IMR-90 (cell line): Measurements from ENCODE around the gene GALR1. TPM values are rescaled to one million over a fixed set of nuclear protein-coding genes. Genes with fewer than 3 reads are reported as not detected.

Experiments
- ATAC-seq: fragments of 200-7000 bp; cut with Tn5 transposase; 2 replicates; pipeline ENCODE4 v1.9.1; 2020; ENCODE audit warnings: low read depth, mild to moderate bottlenecking, moderate library complexity
- BruUV-seq: library from RNA; stranded (reverse); fragments of 400-500 nt; replicated peaks from 2 replicates; lab custom pipeline; 2021; lab: Mats Ljungman, UMichigan
- CTCF ChIA-PET: fragments of 300-600 bp; formaldehyde crosslinking; extraction: SDS; loops from one replicate; lab custom pipeline; 2021; ENCODE audit warnings: antibody characterized with exemption; lab: Yijun Ruan, JAX
- POLR2A ChIA-PET: fragments of 300-600 bp; sonication (Branson Sonifier 250); formaldehyde crosslinking; loops from one replicate; lab custom pipeline; 2022; ENCODE audit warnings: antibody characterized with exemption; ENCODE audit not compliant: unreplicated experiment; lab: Charles Lee
- DNase-seq: peaks from one replicate; pipeline ENCODE4 v3.0.0; 2013
- H2AFZ ChIP-seq: replicated peaks from 2 replicates; pipeline ENCODE3; 2013; ENCODE audit warnings: low read length, mild to moderate bottlenecking; ENCODE audit not compliant: poor library complexity
- H2AK5ac ChIP-seq: 2 replicates; pipeline ENCODE4 v1.6.1; 2013; ENCODE audit warnings: low read depth, low read length, inconsistent platforms
- H2AK9ac ChIP-seq: replicated peaks from 2 replicates; pipeline ENCODE3; 2013; ENCODE audit warnings: mild to moderate bottlenecking, low read depth, low read length, moderate library complexity; ENCODE audit not compliant: poor library complexity
- H2BK120ac ChIP-seq: 2 replicates; pipeline ENCODE4 v1.6.1; 2013; ENCODE audit warnings: low read depth, low read length, inconsistent platforms
- H2BK15ac ChIP-seq: 3 replicates; pipeline ENCODE4 v1.6.1; 2013; ENCODE audit warnings: low read depth, low read length, inconsistent platforms
- H2BK20ac ChIP-seq: 2 replicates; pipeline ENCODE4 v1.6.1; 2013; ENCODE audit warnings: low read depth, mild to moderate bottlenecking, inconsistent platforms, low read length, moderate library complexity
- H2BK5ac ChIP-seq: 2 replicates; pipeline ENCODE4 v1.6.1; 2013; ENCODE audit warnings: mild to moderate bottlenecking, low read depth, low read length, inconsistent platforms; ENCODE audit not compliant: poor library complexity, severe bottlenecking
- H3K14ac ChIP-seq: replicated peaks from 2 replicates; pipeline ENCODE4 v1.6.1; 2013; ENCODE audit warnings: low read depth, low read length, inconsistent platforms
- H3K18ac ChIP-seq: 2 replicates; pipeline ENCODE4 v1.6.1; 2013; ENCODE audit warnings: low read depth, low read length, control low read depth
- H3K23ac ChIP-seq: 2 replicates; pipeline ENCODE4 v1.6.1; 2013; ENCODE audit warnings: low read depth, low read length, inconsistent platforms
- H3K27ac ChIP-seq: 2 replicates; pipeline ENCODE4 v1.5.1; 2013; ENCODE audit warnings: mild to moderate bottlenecking, control low read depth, low read length; ENCODE audit not compliant: insufficient read depth
- H3K27me3 ChIP-seq: 2 replicates; pipeline ENCODE4 v1.6.1; 2013; ENCODE audit warnings: low read length; ENCODE audit not compliant: control insufficient read depth, insufficient read depth
- H3K36me3 ChIP-seq: 2 replicates; pipeline ENCODE4 v1.6.1; 2013; ENCODE audit warnings: low read length, mixed read lengths; ENCODE audit not compliant: control insufficient read depth, insufficient read depth
- H3K4ac ChIP-seq: 2 replicates; pipeline ENCODE4 v1.6.1; 2013; ENCODE audit warnings: low read depth, low read length, inconsistent platforms
- H3K4me1 ChIP-seq: 2 replicates; pipeline ENCODE4 v1.6.1; 2013; ENCODE audit warnings: low read length, mixed read lengths; ENCODE audit not compliant: control insufficient read depth, insufficient read depth
- H3K4me2 ChIP-seq: 2 replicates; pipeline ENCODE4 v1.6.1; 2013; ENCODE audit warnings: low read depth, mild to moderate bottlenecking, control low read depth, low read length, moderate library complexity
- H3K4me3 ChIP-seq: 2 replicates; pipeline ENCODE4 v1.5.1; 2013; ENCODE audit warnings: low read depth, mild to moderate bottlenecking, control low read depth, low read length, moderate library complexity; ENCODE audit not compliant: insufficient read depth
- H3K56ac ChIP-seq: 2 replicates; pipeline ENCODE4 v1.6.1; 2013; ENCODE audit warnings: low read length, inconsistent platforms; ENCODE audit not compliant: insufficient read depth; ENCODE audit errors: extremely low read depth
- H3K79me1 ChIP-seq, 2 experiments: 2 replicates each; pipeline ENCODE4 v1.6.1; 2013; ENCODE audit warnings: low read length in 2 of 2, inconsistent platforms in 1 of 2, low read depth in 1 of 2
- H3K9ac ChIP-seq: 2 replicates; pipeline ENCODE4 v1.6.1; 2013; ENCODE audit warnings: low read depth, low read length, control low read depth
- H3K9me1 ChIP-seq: 2 replicates; pipeline ENCODE4 v1.6.1; 2013; ENCODE audit warnings: low read length, inconsistent platforms; ENCODE audit not compliant: insufficient read depth
- H3K9me3 ChIP-seq: 2 replicates; pipeline ENCODE4 v1.6.1; 2013; ENCODE audit warnings: low read length; ENCODE audit not compliant: control insufficient read depth, insufficient read depth
- H4K20me1 ChIP-seq: 2 replicates; pipeline ENCODE4 v1.6.1; 2013; ENCODE audit warnings: low read length, inconsistent platforms; ENCODE audit not compliant: insufficient read depth
- H4K5ac ChIP-seq: 2 replicates; pipeline ENCODE4 v1.6.1; 2013; ENCODE audit warnings: mild to moderate bottlenecking, low read depth, low read length, control low read depth
- H4K8ac ChIP-seq, 2 experiments: 2 replicates each; pipeline ENCODE4 v1.6.1; 2013; ENCODE audit warnings: low read depth in 2 of 2, low read length in 2 of 2, control low read depth in 1 of 2, inconsistent platforms in 1 of 2
- H4K91ac ChIP-seq: 2 replicates; pipeline ENCODE4 v1.6.1; 2013; ENCODE audit warnings: low read depth, low read length, inconsistent platforms; ENCODE audit not compliant: insufficient read depth
- MAFK ChIP-seq: IDR thresholded peaks from 2 replicates; pipeline ENCODE4 v1.6.1; 2012; ENCODE audit warnings: low read depth, low read length, improper control_type of control experiment
- POLR2A ChIP-seq: IDR thresholded peaks from 2 replicates; pipeline ENCODE4 v1.6.1; 2012; ENCODE audit warnings: mild to moderate bottlenecking, low read depth, low read length
- SMC3 ChIP-seq: fragments of 150-350 bp; IDR thresholded peaks from 2 replicates; pipeline ENCODE4 v1.6.1; 2016; ENCODE audit warnings: low read depth, mild to moderate bottlenecking, antibody characterized with exemption, low read length, moderate library complexity
- WGBS, 2 experiments: methylation state at CpG; one replicate each; pipeline versions ENCODE4 v1.1.5 to v1.1.7; 2013; ENCODE audit warnings: missing lambda C conversion rate in 2 of 2; ENCODE audit not compliant: insufficient read length in 1 of 2; ENCODE audit errors: extremely low coverage in 2 of 2; 5-methylcytosine and 5-hydroxymethylcytosine counted together
- dilution Hi-C: fragments of 300-500 bp; cut with HindIII; formaldehyde crosslinking; loops from one replicate; pipeline ENCODE4 v1.14.3; 2018; ENCODE audit warnings: low sequenced_read_pairs; ENCODE audit not compliant: unreplicated experiment
- in situ Hi-C: fragments of 300-500 bp; cut with MboI; formaldehyde crosslinking; loops from 3 replicates; pipeline ENCODE4 v1.14.3; 2019; ENCODE audit warnings: low sequenced_read_pairs, inconsistent platforms, mixed read lengths
- intact Hi-C: fragments of 100-400 bp; cut with micrococcal nuclease; formaldehyde crosslinking; loops from 2 replicates; pipeline ENCODE4 v1.10.0; 2022
- polyA plus RNA-seq, 3 experiments: library from polyadenylated mRNA; depleted of rRNA; stranded (reverse); fragments of >200 nt; gene quantifications; 2 replicates each; pipeline ENCODE4 v1.2.3, GENCODE V29; 2012; ENCODE audit warnings: low replicate concordance in 1 of 3
- total RNA-seq: library from RNA; depleted of rRNA; stranded (reverse); fragments of >200 nt; gene quantifications from 2 replicates; pipeline ENCODE4 v1.2.3, GENCODE V29; 2012

GALR1 gene
- total and polyA plus RNA-seq, 2 of the 4 experiments (the other 2 are of a cell fraction) = not detected

- no peak overlapping the region for H3K27ac ChIP-seq
- H3K36me3 ChIP-seq = no peaks in the 10 kb centered on the region
- in situ Hi-C loops (no loop called here), intact Hi-C loops (no loop called here), dilution Hi-C loops (no loop called here)
- H3K56ac ChIP-seq = no peak overlapping the region
- peaks cover 14% of the 10 kb centered on the region for H3K9me3 ChIP-seq
- POLR2A ChIA-PET = no interaction called here
- no peak overlapping the region for H3K4ac ChIP-seq
- no peak overlapping the region for H2BK15ac ChIP-seq
- no peak overlapping the region for H2BK5ac ChIP-seq
- no peak overlapping the region for H3K4me3 ChIP-seq
- H3K9me1 ChIP-seq = no peaks in the 10 kb centered on the region
- no peak overlapping the region for H2AFZ ChIP-seq
- H3K18ac ChIP-seq = no peak overlapping the region
- no peak overlapping the region for H4K8ac ChIP-seq
- DNase-seq = no peak
- no peak overlapping the region for H3K9ac ChIP-seq
- no peak for TF ChIP-seq SMC3
- TF ChIP-seq MAFK = peak; percentile 81
- no peak for TF ChIP-seq POLR2A
- H2BK120ac ChIP-seq = no peak overlapping the region
- no peak overlapping the region for H2AK5ac ChIP-seq
- no peak overlapping the region for H3K4me2 ChIP-seq
- no peaks in the 10 kb centered on the region for H4K20me1 ChIP-seq
- CTCF ChIA-PET = no interaction called here
- no peak overlapping the region for H4K91ac ChIP-seq
- no peaks in the 10 kb centered on the region for H3K27me3 ChIP-seq
- H3K14ac ChIP-seq = no peak overlapping the region
- H2AK9ac ChIP-seq = no peak overlapping the region
- H4K5ac ChIP-seq = no peak overlapping the region
- WGBS, 2 experiments = 60% methylated on average over 1 of the region's 5 CpGs; no CpG with 5 or more reads in 1 of the 2 experiments
- H3K79me1 ChIP-seq = no peaks in the 10 kb centered on the region
- ATAC-seq = no peak
- BruUV-seq = no TSS peak
- no peak overlapping the region for H3K23ac ChIP-seq
- no peaks in the 10 kb centered on the region for H3K4me1 ChIP-seq
- H2BK20ac ChIP-seq = no peak overlapping the region
These were observed 71.4 kb downstream of the GALR1 start for GRCh38 chr18:77320971-77321559.
